ENCODE results near the gene LRRC28.

Gene LRRC28

DNA sequence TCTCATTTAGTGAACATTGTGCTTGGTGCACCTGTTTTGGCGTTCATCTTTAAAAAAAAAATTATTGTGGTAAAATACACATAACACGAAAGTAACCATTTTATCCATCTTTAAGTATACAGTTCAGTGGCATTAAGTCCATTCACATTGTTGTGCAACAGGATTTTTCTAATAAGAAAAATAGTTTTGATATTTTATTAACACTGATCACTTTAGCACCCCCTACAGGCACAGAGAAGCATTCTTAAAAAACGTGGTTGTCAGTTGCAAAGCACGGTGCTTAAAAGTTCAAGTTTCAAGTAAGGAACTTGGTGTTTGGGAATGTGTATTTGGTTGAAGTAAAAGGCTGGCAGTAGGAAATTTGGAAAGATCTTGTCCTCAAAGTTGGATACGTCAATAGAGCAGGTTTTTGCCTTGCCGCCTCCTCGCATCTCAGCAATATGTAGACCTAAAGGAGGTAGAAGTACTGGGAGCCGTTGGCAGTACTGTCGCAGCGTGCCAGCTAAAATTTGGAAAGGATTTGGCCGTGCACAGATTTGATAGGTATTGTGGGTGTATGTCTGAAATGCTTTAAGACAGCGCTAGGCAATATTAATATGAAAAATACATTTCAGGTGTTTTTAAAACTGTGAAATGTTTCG is 110.4 kb downstream of the LRRC28 start:
- DNase-seq (ENCODE audit: low read depth), result no peak
- no peak overlapping the region for H3K4me3 ChIP-seq (ENCODE audit: low read depth, low read length)
- TF ChIP-seq, protein P1, sequence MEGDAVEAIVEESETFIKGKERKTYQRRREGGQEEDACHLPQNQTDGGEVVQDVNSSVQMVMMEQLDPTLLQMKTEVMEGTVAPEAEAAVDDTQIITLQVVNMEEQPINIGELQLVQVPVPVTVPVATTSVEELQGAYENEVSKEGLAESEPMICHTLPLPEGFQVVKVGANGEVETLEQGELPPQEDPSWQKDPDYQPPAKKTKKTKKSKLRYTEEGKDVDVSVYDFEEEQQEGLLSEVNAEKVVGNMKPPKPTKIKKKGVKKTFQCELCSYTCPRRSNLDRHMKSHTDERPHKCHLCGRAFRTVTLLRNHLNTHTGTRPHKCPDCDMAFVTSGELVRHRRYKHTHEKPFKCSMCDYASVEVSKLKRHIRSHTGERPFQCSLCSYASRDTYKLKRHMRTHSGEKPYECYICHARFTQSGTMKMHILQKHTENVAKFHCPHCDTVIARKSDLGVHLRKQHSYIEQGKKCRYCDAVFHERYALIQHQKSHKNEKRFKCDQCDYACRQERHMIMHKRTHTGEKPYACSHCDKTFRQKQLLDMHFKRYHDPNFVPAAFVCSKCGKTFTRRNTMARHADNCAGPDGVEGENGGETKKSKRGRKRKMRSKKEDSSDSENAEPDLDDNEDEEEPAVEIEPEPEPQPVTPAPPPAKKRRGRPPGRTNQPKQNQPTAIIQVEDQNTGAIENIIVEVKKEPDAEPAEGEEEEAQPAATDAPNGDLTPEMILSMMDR (IDR thresholded peaks at IDR 0.05; ENCODE audit: low read depth, low read length, missing control alignments), result peak; percentile 30

DNA sequence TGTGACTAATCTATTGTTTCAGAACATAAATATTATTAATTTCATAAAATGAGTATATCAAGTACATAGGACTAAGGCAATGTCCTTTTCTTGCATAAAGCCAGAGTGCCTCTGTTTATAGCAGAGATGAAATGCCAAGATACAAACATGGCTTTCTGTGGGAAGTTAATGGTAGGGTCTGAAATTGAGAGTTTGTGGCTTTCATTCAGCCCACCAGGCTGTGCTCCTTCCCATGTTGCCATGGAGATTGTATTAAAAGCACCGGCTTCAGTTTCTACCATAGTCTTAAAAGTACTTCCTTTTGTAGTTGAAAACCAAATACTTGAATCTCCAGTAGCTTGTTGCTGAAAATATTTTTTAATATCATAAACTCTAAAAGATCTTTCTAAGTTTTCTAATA is 114.0 kb downstream of the LRRC28 start:
- peak; percentile 59 for DNase-seq (ENCODE audit: low read depth)
- H3K4me3 ChIP-seq (ENCODE audit: low read depth, low read length), result no peak overlapping the region
- TF ChIP-seq, protein P1 (IDR thresholded peaks at IDR 0.05; ENCODE audit: low read depth, low read length, missing control alignments), result no peak

DNA sequence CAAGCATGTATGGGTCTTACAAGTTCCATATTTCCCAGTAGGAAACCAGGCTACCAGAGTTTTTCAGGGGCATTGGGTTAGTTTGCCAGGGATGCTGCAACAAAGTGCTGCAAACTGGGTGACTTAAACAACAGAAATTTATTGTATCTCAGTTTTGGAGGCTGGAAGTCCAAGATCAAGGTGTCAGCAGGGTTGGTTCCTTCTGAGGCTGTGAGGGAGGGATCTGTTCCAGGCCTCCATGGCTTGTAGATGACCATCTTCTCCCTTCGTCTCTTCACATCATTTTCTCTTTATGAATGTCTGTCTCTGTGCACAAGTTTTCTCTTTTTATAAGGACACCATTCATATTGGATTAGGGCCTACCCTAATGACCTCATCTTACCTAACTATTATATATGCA is 114.7 kb downstream of the LRRC28 start:
- DNase-seq (ENCODE audit: low read depth), result no peak
- no peak overlapping the region for H3K4me3 ChIP-seq (ENCODE audit: low read depth, low read length)
- TF ChIP-seq, protein P1 (IDR thresholded peaks at IDR 0.05; ENCODE audit: low read depth, low read length, missing control alignments), result no peak

DNA sequence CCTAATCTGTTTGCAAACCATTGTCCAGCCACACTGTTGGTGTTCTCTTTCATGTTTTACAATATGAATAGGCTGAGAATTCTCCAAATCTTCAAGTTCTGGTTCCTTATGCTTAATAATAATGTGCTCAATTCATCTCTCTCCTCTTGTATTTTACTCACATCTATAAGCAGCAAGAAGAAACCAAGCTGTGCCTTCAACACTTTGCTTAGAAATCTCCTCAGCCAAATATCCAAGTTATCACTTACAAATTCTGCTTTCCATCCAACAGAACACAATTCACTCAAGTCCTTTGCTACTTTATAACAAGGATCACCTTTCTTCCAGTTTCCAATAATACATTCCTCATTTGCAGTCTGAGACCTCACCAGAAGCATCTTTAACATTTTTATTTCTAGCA is 117.5 kb downstream of the LRRC28 start:
- TF ChIP-seq, protein P1 (IDR thresholded peaks at IDR 0.05; ENCODE audit: low read depth, low read length, missing control alignments), result no peak
- no peak for DNase-seq (ENCODE audit: low read depth)
- no peak overlapping the region for H3K4me3 ChIP-seq (ENCODE audit: low read depth, low read length)

DNA sequence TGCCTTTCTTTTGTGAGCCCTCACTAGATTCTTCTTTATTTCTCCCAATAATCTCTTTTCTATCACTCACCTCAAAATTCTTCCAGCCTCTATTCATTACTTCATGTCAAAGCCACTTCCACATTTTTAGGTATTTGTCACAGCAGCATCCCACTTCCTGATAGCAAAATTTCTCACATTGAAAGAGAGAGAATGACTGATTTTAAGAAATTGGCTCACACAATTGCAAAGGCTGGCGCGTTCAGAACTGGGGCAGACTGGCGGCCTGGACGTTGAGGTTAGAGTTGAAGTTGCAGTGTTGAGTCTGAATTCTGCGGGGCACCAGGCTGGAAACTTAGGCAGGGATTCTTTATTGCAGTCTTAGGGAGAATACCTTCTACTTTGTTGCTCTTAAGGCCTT is 117.9 kb downstream of the LRRC28 start:
- TF ChIP-seq, protein P1 (IDR thresholded peaks at IDR 0.05; ENCODE audit: low read depth, low read length, missing control alignments), result no peak
- H3K4me3 ChIP-seq (ENCODE audit: low read depth, low read length), result no peak overlapping the region
- DNase-seq (ENCODE audit: low read depth), result no peak

DNA sequence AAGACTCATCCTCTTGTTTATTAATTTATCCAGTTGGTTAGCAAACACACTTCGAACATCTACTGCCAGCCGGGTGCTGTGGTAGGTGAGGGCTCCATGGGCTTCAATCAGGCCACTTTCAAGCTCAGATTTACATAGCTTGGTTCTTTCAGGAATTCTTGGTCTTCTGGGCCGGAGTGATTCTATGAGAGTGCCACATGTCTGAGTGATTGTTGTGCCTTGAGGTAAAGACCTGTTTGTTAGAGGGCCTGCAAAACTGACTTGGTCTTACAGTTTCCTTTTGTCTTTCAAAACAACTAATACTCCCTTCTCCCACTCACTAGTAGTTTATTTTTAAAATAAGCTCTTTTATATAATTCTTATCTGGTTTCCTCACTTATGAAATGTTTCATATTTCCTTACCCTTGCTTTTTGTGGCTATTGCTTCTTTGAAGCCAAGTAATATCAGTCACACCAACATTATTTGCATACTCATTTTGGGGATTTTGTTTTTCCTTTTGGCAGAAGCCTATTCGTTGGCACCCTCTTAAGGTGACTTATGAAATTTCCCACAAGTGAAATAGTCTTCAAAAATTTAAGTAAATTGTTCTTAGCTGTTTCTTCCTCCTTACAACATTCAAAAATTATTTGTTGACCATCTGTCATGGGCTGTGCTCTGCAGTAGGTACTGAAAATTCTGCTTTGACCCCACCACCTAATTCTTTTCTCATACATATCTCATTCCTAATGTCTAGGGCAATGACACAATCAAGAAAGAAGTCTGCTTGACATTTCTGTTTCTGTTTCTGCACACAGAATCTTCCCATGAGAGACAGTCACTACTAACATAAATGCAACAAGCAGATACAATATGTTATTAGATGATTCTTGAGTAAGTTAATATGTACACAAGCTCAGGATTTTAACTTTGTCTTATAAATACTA is 120.2 kb downstream of the LRRC28 start:
- peak; percentile 31 for DNase-seq (ENCODE audit: low read depth)
- TF ChIP-seq, protein P1 (IDR thresholded peaks at IDR 0.05; ENCODE audit: low read depth, low read length, missing control alignments), result peak; percentile 18
- H3K4me3 ChIP-seq (ENCODE audit: low read depth, low read length), result no peak overlapping the region
